NCI-H446 treated with DMSO at 0.1 percent for 48 hours (cell line): ENCODE results near the gene GRIN2A.

Source experiments
- DNase-seq: peaks from one replicate; lab custom pipeline; 2025; lab: John Stamatoyannopoulos, UW

The GRIN2A gene

GRCh38 chr16:10182222-10183053 lies at the start of gene GRIN2A:
Gene GRIN2A, minus strand, starts transcription at chr16:10182428. Its CDS starts 2,017 bp downstream, at chr16:10180411.
- DNase-seq = no peak

DNA sequence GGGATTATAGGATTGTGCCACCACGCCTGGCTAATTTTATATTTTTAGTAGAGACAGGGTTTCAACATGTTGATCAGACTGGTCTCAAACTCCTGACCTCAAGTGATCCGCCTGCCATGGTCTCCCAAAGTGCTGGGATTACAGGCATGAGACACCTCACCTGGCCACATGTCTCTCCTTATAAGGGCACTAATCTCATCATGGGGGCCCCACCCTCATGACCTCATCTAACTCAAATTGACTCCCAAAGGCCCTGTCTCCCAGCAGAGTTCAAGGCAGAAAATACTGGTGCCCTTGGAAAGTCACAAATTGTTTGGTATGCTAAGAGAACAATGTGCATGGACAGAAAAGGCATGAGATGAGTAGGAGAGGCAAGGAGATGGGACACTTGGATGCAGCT lies 49.3 kb upstream of the GRIN2A start:
- no peak for DNase-seq

- DNase-seq = no peak
Observed at GRCh38 chr16:10228779-10229178, 46.6 kb upstream of the GRIN2A start.

- DNase-seq = no peak
Observed at GRCh38 chr16:10226987-10227306, 44.7 kb upstream of the GRIN2A start.

GRCh38 chr16:10226141-10226986 lies 44.1 kb upstream of the GRIN2A start:
- DNase-seq = no peak

DNA sequence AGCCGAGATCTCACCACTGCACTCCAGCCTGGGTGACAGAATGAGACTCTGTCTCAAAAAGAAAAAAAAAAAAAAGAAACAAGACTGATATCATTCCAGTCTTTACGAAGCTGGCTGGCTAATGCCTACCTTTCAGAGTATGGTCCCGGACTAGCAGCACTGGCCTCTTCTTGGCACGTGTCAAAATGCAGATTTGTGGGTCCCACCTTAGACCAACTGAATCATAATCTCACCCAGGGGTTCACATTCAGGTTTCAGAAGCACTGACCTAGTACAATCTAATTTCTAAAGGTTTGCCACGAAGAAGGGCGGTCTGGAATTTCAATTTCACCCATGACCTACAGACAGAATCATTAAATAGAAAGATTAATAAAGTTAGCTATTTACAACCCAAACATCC lies 43.4 kb upstream of the GRIN2A start:
- no peak for DNase-seq

- DNase-seq = no peak
Observed at GRCh38 chr16:10224850-10225249, 42.6 kb upstream of the GRIN2A start.

DNA sequence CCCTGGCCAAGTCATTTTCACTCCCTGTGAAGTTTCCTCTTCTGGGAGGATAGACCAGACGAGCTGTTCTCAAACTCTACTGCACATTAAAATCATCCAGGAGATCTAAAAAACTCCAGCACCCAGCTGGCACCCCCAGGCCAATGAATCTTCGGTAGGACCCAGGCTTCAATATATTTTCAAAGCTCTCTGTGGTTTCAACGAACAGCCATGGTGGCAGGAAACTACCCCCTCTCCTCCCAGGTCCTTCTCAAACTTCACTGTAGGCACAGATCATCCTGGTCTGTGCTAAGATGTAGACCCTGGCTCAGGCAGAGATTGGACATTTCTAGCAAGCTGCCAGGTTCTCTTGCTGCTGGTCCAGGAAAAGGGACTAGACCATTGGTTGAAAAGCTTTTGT lies 38.7 kb upstream of the GRIN2A start:
- DNase-seq = no peak

DNA sequence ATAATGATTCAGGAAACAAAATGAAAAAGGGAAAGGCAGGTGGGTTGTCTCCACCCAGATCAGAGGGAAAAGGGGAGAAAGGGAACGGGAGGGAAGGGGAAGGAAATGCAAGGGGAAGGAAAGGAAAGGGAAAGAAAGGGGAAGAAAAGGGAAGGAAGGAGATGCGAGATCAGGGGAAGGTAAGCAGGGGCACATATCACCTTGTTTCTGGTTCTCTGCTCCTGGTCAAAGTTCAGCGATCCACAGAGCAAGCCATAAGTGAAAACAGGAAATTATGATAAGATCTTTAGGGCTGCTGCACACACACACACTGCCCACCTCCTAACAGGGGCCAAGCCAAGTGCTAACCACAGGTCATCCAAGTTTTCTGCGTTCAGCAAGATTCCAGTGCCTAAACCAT lies 37.5 kb upstream of the GRIN2A start:
- no peak for DNase-seq

DNA sequence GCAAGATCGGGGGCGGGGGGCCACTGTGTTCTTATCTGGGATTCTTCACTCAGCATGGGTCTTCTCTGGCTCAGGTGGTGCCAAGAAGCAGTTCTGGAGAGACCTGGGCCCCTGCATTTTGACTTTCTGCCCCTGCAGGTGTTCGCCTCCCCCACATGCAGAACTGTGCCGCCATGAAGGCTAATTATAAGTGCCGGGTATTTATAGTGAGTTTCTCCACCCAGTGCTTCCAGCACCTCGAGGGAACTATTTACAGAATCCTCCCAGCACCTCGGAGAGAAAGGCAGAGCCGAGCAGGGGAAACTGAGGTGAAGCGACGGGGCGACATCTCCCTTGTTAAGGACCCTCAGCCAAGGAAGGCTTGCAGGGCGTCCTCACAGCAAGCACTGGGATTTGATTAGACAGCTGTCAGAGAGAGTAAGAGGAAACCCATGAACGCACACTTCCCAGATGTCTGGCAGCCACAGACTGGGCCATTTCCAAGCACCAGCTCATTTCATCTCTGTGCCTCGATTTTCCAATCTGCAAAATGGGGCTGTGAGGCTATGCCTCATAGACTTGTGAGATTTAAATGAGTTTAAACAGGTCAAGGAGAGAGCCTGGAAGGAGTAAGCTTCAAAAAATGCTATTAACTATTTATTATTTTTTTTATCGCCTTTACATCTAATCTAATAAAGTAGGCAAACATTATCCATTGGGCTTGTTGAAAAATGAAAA lies 36.4 kb upstream of the GRIN2A start:
- no peak for DNase-seq

DNA sequence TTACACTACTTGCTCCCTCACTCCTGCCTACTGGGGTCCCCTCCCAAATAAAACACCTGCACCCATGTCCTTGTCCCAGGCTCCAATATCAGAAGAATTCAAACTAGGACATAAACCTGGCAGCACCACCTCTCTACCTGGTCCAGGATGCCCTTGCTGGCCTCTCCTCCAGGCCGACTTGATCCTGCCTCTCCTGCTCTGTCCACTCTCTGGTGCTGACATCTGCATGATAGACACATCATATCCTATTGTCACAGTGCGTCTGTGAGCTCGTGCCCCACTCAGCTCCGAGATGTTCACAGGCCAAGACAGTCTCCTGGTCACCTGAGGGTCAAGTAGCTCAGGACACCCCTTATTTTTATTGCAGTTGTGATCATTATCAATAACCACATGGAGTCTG lies 31.5 kb upstream of the GRIN2A start:
- no peak for DNase-seq

DNA sequence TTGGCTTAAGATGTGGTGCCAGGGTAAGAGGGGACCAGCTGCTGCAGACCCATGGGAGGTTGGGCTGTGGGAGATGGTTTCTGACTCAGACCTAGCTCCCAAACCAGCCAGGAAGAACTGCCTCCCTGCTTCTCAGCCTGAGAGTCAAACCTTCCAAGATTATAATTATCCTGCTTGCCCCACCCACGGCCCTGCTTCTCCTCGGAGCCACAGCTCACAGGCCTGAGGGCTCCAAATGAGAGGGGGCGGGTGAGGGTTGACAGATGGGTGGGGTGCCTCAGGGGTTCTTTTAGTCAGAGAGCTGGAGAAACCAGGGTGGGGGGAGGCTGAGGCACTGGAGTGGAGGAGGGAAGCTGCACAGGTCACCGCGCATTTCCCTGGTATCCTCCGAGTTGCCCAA lies 28.7 kb upstream of the GRIN2A start:
- DNase-seq = no peak

- no peak for DNase-seq
Observed at GRCh38 chr16:10206865-10207264, 24.6 kb upstream of the GRIN2A start.

GRCh38 chr16:10206215-10206614 lies 24.0 kb upstream of the GRIN2A start:
- DNase-seq = no peak

DNA sequence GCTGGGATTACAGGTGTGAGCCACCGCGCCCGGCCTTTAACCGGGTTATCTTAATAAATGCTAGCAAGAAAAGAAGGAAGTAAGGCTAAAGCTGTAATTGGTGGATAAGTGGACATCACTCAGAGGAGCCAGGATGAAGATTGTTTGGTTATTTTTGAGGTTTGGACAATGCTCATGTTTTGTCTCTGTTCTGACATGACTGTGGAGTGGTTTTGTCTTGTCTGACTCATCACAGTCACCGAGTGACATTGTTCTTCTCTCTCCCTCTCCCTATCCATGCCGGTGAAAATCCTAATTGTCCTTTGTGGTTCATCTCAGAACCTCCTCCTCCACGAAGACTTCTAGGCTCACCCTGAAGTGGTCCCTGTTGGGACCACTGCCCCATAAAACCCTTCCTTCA lies 23.5 kb upstream of the GRIN2A start:
- no peak for DNase-seq

DNA sequence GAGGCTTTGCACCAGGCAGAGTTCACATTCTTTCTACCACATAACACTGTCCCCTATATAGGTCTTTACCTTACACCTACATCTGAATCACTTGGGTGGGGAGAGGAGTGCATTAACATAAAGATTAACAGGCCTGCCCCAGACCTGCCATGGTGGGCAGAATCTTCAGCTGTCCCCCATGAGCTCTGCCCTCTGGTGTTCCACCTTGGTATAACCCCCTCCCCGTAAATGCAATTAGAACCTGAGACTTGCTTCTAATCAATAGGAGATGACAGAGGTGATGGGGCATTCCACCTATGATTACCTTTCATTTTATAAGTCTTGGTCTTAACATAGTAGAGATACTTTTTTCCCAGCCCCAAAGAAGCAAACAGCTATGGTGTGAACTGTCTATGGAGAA lies 20.4 kb upstream of the GRIN2A start:
- DNase-seq = no peak

GRCh38 chr16:10200637-10201586 lies 18.7 kb upstream of the GRIN2A start:
- DNase-seq = no peak

GRCh38 chr16:10196999-10197398 lies 14.8 kb upstream of the GRIN2A start:
- no peak for DNase-seq

DNA sequence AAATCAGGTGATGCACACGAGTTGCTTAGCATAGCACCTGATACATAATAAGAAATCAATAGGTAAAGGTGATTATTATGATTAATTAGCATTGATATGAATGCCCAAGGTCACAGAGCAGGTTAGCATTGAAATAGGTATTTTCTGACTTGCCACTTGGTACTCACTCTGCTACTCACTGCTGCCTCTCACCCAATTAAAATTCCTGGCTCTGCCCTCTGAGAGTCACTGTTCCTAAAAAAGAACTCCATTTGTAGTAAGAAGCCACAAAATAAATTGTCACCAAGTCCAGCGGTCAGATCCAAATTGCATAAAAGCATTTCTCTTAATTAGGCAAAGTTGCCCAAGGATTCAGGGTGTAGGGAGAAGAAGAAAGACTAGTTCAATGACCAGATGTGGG lies 8.9 kb upstream of the GRIN2A start:
- DNase-seq = no peak

GRCh38 chr16:10189861-10190390 lies 7.7 kb upstream of the GRIN2A start:
- no peak for DNase-seq

- DNase-seq = no peak
Observed at GRCh38 chr16:10188236-10188635, 6.0 kb upstream of the GRIN2A start.
